HepG2 (cell line): ENCODE measurements around the gene ABCD1. TPM values are rescaled to one million over a fixed set of nuclear protein-coding genes. Genes with fewer than 3 reads are reported as not detected.

Experiments used
- ATAC-seq: fragments of 200-7000 bp; cut with Tn5 transposase; 3 replicates; pipeline ENCODE4 v1.9.1; 2020; ENCODE audit warnings: mild to moderate bottlenecking, moderate library complexity
- BruUV-seq: library from RNA; stranded (reverse); fragments of 400-500 nt; replicated peaks from 2 replicates; lab custom pipeline; 2021; lab: Mats Ljungman, UMichigan
- CTCF ChIA-PET: fragments of 300-600 bp; formaldehyde crosslinking; extraction: SDS; loops from one replicate; lab custom pipeline; 2021; ENCODE audit warnings: low total read pairs, inconsistent platforms, low intra/inter-chr PET ratio; lab: Yijun Ruan, JAX
- POLR2A ChIA-PET: fragments of 350-600 bp; sonication (Branson Sonifier 250); formaldehyde crosslinking; loops from one replicate; lab custom pipeline; 2020; ENCODE audit warnings: antibody characterized with exemption, inconsistent platforms; lab: Yijun Ruan, JAX
- DNase-seq: peaks from one replicate; pipeline ENCODE4 v3.0.0-alpha.2; 2015; ENCODE audit warnings: low spot score
- FAIRE-seq: peaks from 3 replicates; lab custom pipeline; 2011; peaks lifted over from hg19 to GRCh38; lab: Jason Lieb, UNC
- H2AFZ ChIP-seq: one replicate; pipeline ENCODE4 v1.6.1; 2011; ENCODE audit warnings: low read length, inconsistent platforms
- H3K27ac ChIP-seq: fragments of 300-600 bp; 3 replicates; pipeline ENCODE4 v1.8.0; 2011; ENCODE audit warnings: mixed run types, mild to moderate bottlenecking, mixed read lengths, low read length, inconsistent platforms; ENCODE audit not compliant: insufficient read depth; ENCODE audit errors: extremely low read length
- H3K27me3 ChIP-seq, 2 experiments: fragments of 200-600 bp in 1 of 2; 2 replicates in 1 of 2; 3 replicates in 1 of 2; pipeline versions ENCODE4 v1.6.0 to v1.8.0; 2011; ENCODE audit warnings: low read length in 2 of 2, mild to moderate bottlenecking in 2 of 2, moderate library complexity in 2 of 2, inconsistent platforms in 1 of 2; ENCODE audit not compliant: insufficient read depth in 2 of 2, control insufficient read depth in 1 of 2
- H3K36me3 ChIP-seq, 2 experiments: fragments of 200-600 bp in 1 of 2; replicated peaks in 1 of 2; 2 replicates in 1 of 2; 3 replicates in 1 of 2; pipeline versions ENCODE4 v1.5.1 to v1.8.0; 2011; ENCODE audit warnings: low read length in 2 of 2, inconsistent platforms in 1 of 2; ENCODE audit not compliant: insufficient read depth in 2 of 2, control insufficient read depth in 1 of 2
- H3K4me1 ChIP-seq: 2 replicates; pipeline ENCODE4 v1.5.1; 2012; ENCODE audit warnings: low read length, inconsistent platforms; ENCODE audit not compliant: insufficient read depth
- H3K4me2 ChIP-seq: 2 replicates; pipeline ENCODE4 v1.6.0; 2011; ENCODE audit warnings: low read depth, low read length, inconsistent platforms
- H3K4me3 ChIP-seq, 3 experiments: fragments of 200-600 bp in 1 of 3; sonication (generic), shearing (Covaris generic) in 1 of 3; replicated peaks in 1 of 3; 2 replicates each; pipeline ENCODE4 v1.5.1; 2011 to 2016; ENCODE audit warnings: low read length in 3 of 3, inconsistent platforms in 2 of 3, low read depth in 2 of 3, mild to moderate bottlenecking in 2 of 3, control low read depth in 1 of 3, mixed read lengths in 1 of 3; ENCODE audit not compliant: insufficient read depth in 1 of 3
- H3K79me2 ChIP-seq: one replicate; pipeline ENCODE4 v1.6.1; 2011; ENCODE audit warnings: low read length, inconsistent platforms; ENCODE audit not compliant: insufficient read depth
- H3K9ac ChIP-seq: 2 replicates; pipeline ENCODE4 v1.6.0; 2011; ENCODE audit warnings: mild to moderate bottlenecking, low read depth, low read length, inconsistent platforms; ENCODE audit not compliant: insufficient read depth
- H3K9me3 ChIP-seq: 2 replicates; pipeline ENCODE4 v1.5.1; 2012; ENCODE audit warnings: mild to moderate bottlenecking, low read length
- H4K20me1 ChIP-seq: 2 replicates; pipeline ENCODE4 v1.6.0; 2011; ENCODE audit warnings: inconsistent platforms, mild to moderate bottlenecking, low read length, moderate library complexity; ENCODE audit not compliant: insufficient read depth
- AGO1 ChIP-seq: fragments of 200-400 bp; formaldehyde crosslinking; IDR thresholded peaks from 2 replicates; pipeline ENCODE4 v1.6.1; 2017; ENCODE audit warnings: mild to moderate bottlenecking, low read depth, low read length, moderate library complexity; ENCODE audit not compliant: poor library complexity, severe bottlenecking
- E2F1 ChIP-seq: sonication (generic); formaldehyde crosslinking; IDR thresholded peaks from 2 replicates; pipeline ENCODE4 v1.5.0; 2020; ENCODE audit warnings: missing genetic modification reagents
- HNRNPL ChIP-seq: fragments of 200-400 bp; formaldehyde crosslinking; IDR thresholded peaks from 2 replicates; pipeline ENCODE4 v1.6.1; 2017; ENCODE audit warnings: mild to moderate bottlenecking, low read depth, low read length
- POLR2AphosphoS5 ChIP-seq: IDR thresholded peaks from 2 replicates; pipeline ENCODE4 v1.6.1; 2012; ENCODE audit warnings: low read depth, low read length
- RBFOX2 ChIP-seq: fragments of 200-400 bp; formaldehyde crosslinking; IDR thresholded peaks from 2 replicates; pipeline ENCODE4 v1.6.1; 2017; ENCODE audit warnings: low read depth, mild to moderate bottlenecking, low read length
- SIN3A ChIP-seq: IDR thresholded peaks from 2 replicates; pipeline ENCODE4 v1.6.1; 2011; ENCODE audit warnings: low read depth, mild to moderate bottlenecking, control low read depth, low read length, borderline replicate concordance
- ZNF326 ChIP-seq: sonication (generic); formaldehyde crosslinking; IDR thresholded peaks from 2 replicates; pipeline ENCODE4 v1.4.0; 2020; ENCODE audit warnings: missing genetic modification reagents, borderline replicate concordance
- ZNF431 ChIP-seq: sonication (generic); formaldehyde crosslinking; IDR thresholded peaks from 2 replicates; pipeline ENCODE4 v1.9.0; 2022; ENCODE audit warnings: missing genetic modification reagents, low read depth, mild to moderate bottlenecking, borderline replicate concordance
- ZNF687 ChIP-seq: sonication (generic); formaldehyde crosslinking; IDR thresholded peaks from 2 replicates; pipeline ENCODE4 v1.5.1; 2020; ENCODE audit warnings: mild to moderate bottlenecking, missing genetic modification reagents, moderate library complexity
- ZNF83 ChIP-seq: sonication (generic); formaldehyde crosslinking; IDR thresholded peaks from 2 replicates; pipeline ENCODE4 v1.4.0; 2020; ENCODE audit warnings: missing genetic modification reagents, mild to moderate bottlenecking, borderline replicate concordance
- WGBS: methylation state at CpG from one replicate; pipeline ENCODE4 v1.1.6; 2017; ENCODE audit warnings: low lambda C conversion rate; 5-methylcytosine and 5-hydroxymethylcytosine counted together
- in situ Hi-C: cut with HindIII; loops from 2 replicates; pipeline ENCODE4 v1.10.0; 2017; ENCODE audit warnings: low pct_unique_long_range_greater_than_20kb; ENCODE audit not compliant: extremely low pct_ligation_motif_present
- intact Hi-C: fragments of 100-400 bp; cut with micrococcal nuclease; formaldehyde crosslinking; loops from one replicate; pipeline ENCODE4 v1.10.0; 2022; ENCODE audit not compliant: unreplicated experiment
- polyA plus RNA-seq, 8 experiments: library from polyadenylated mRNA; depleted of rRNA in 3 of 8; stranded (reverse) in 7 of 8; unstranded in 1 of 8; fragments of >200 nt; fragmentation: Illumina TruSeq in 4 of 8; extraction: Trizol in 4 of 8; gene quantifications; 2 replicates each; pipeline versions ENCODE4 v1.2.1 to v1.2.3, GENCODE V29; 2011 to 2016; ENCODE audit warnings: low read depth in 4 of 8, missing spikeins in 1 of 8, mixed read lengths in 1 of 8; ENCODE audit not compliant: insufficient read depth in 1 of 8
- total RNA-seq, 5 experiments: library from RNA; depleted of rRNA; stranded (reverse); fragments of >200 nt; fragmentation: Illumina TruSeq; extraction: Trizol; gene quantifications; 2 replicates each; pipeline ENCODE4 v1.2.3, GENCODE V29; 2016; ENCODE audit warnings: low read depth in 1 of 5

Gene ABCD1
- total and polyA plus RNA-seq, 2 of the 13 experiments (the other 11 are each of a cell fraction or from before 2014, with no cell fraction given), result 11.4 to 15.9 TPM

- TF ChIP-seq ZNF687 (CRISPR knock-in tag) (peak; percentile 34), ZNF431 (CRISPR knock-in tag) (peak; percentile 31; the same call in 1 of the 2 replicates)
Observed at GRCh38 chrX:153696986-153697722, 27.5 kb upstream of the ABCD1 start (continued).

GRCh38 chrX:153697924-153698865, 26.5 kb upstream of the ABCD1 start:
- Histone ChIP-seq H4K20me1 (0 out of 2 replicates have a peak, but pooled peaks cover 4% of the 10 kb centered on the region), H3K27me3 (no peaks in the 10 kb centered on the region), H3K27ac (no peak overlapping the region), H3K36me3 (peaks cover 2 to 4% of the 10 kb centered on the region in 2 experiments; a peak in 1 of 5 replicates), H3K9ac (no peak overlapping the region), H3K79me2 (no peaks in the 10 kb centered on the region), H2AFZ (no peak overlapping the region), H3K4me2 (no peak overlapping the region), H3K4me1 (peaks cover 14% of the 10 kb centered on the region), H3K9me3 (no peaks in the 10 kb centered on the region), H3K4me3 (no peak overlapping the region)
- in situ Hi-C loops (no loop called here), intact Hi-C loops (no loop called here)
- FAIRE-seq, result no peak
- TF ChIP-seq SIN3A, result 0 out of 2 replicates have a peak, but pooled peaks have one; percentile 35
- peak; percentile 17; the same call in 1 of the 2 replicates for TF ChIP-seq POLR2AphosphoS5
- TF ChIP-seq ZNF326 (CRISPR knock-in tag), result peak; percentile 57; the same call in 1 of the 2 replicates
- TF ChIP-seq ZNF83 (CRISPR knock-in tag), result no peak
- no peak for TF ChIP-seq E2F1 (CRISPR knock-in tag)
- peak; percentile 95 for TF ChIP-seq AGO1
- TF ChIP-seq RBFOX2, result peak; percentile 48
- TF ChIP-seq HNRNPL, result 0 out of 2 replicates have a peak, but pooled peaks have one; percentile 52
- CTCF ChIA-PET, result no interaction called here
- ATAC-seq, result peak; percentile 2; the same call in 1 of the 3 replicates
- WGBS, result 95% methylated on average over 6 of the region's 16 CpGs
- BruUV-seq, result no TSS peak
- POLR2A ChIA-PET, result interaction anchor here (1.0 to 1.6 kb wide), 2 partner anchors 11 to 30 kb away, joined by 4 to 8 read pairs; partner anchors contain the start of gene SLC6A8
- no peak for DNase-seq
